Measurements from ENCODE around the gene EDN1.

DNA sequence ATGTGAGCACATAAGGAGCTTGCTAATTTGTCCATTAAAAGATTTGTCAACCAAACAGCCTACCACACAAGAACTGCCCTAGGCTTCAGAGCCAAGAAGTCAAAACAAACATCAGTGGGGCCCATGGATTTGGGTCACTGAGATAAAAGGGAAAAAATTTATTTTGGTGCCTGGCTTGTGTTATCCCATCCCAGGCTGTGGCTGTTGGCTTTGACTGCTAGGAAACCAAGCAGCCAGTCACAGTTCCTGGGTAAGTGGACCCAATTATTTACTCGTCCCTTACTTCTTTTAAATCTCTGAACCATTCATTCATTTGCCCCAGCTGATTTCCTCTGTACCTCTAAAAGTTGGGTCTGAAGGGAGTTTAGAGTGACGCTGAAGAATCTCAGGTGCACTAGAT is 41.3 kb downstream of the EDN1 start:
- TF ChIP-seq EZH2 (IDR thresholded peaks at IDR 0.05) = no peak
- no peak for TF ChIP-seq POLR2AphosphoS5 (IDR thresholded peaks at IDR 0.05; ENCODE audit: borderline replicate concordance, low read depth, low read length)

Data from SK-N-MC (cell line).